Stimulated activated CD4-positive, alpha-beta T cell treated with anti-CD3 and anti-CD28 coated beads, Interleukin-1b, Interleukin-23, amount 100 ng/mL, for 24 hours (primary cell): ENCODE measurements around the gene AK9.
"Not testable (repeated sequence)": the region's sequence is repeated elsewhere in the genome, so short reads cannot be mapped to it uniquely, and the experiment has no call there.

ENCODE experiments used
- DNase-seq, 4 experiments: peaks; one replicate each; pipeline ENCODE4 v3.0.0-alpha.2; 2020; ENCODE audit warnings: low read depth in 4 of 4, low spot score in 1 of 4

Gene AK9

DNA sequence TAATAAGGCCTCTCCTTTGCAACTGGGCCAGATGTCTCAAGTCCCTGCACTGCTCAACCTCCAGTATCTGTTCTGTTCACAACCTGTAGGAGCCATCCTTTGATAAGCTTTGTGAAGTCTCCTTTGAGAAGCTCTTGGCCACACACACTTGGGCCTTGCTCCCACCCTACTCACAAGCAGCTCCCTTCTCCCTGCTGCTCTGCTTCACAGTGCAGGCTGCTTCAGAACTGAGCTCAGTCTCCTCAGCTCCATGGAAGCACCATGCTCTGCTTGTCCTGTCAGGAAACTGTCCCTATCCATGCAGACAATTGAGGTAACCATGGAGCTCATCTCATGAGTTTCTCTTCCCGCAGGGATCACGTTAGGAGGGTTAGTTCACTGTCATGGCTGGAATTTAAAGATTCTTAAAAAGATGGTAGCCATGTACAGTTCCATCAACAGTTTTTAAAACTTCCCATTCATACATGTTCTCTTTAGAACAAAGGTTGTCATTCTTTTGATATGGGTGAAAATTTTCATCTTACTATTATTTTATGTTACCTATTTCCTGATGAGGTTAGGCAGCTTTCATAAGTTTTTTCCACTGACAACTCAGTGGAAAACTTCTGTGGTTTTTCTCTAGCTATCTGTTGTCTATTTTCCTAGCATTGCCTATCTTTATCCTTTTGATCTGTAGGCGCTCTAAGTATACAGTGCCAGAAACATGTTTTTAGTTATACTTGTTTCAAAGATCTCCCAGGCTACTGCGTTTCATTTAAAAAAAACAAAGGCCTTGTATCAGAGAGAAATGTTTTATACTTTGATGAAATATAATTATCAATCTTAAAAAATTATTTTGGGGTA is 62.6 kb downstream of the AK9 start:
- no peak for DNase-seq

DNA sequence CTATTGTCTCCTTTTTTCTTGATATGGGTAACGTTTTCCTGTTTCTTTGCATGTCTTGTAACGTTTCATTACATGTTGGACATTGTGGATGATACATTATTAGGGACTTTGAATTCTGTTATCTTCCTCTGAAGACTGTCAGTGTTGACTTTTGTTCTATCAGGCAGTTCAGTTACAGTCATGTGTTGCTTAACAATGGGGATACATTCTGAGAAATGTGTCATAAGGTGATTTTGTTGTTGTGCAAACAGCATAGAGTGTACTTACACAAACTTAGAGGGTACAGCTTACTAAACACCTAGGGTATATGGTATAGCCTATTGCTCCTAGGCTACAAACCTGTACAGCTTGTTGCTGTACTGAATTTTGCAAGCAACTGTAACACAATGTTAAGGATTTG is 64.7 kb downstream of the AK9 start:
- DNase-seq = no peak

DNA sequence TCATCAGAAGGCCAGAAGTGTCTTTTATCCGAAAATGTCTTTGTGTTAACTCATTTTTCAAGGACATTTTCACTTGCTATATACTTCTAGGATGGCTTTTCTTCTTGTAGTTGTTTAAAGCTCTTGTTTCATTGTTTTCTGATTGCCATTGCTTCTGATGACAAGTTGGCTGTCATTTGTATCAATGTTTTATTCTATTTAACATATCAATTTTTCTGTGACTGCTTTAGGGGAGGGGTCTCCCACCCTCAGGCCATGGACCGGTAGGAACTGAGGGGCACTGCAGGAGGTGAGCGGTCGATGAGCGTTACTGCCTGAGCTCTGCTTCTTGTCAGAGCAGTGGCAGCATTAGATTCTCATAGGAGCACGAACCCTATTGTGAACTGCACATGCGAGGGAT is 65.8 kb downstream of the AK9 start:
- no peak for DNase-seq

GRCh38 chr6:109623288-109623687 is 67.7 kb downstream of the AK9 start:
- no peak for DNase-seq

DNA sequence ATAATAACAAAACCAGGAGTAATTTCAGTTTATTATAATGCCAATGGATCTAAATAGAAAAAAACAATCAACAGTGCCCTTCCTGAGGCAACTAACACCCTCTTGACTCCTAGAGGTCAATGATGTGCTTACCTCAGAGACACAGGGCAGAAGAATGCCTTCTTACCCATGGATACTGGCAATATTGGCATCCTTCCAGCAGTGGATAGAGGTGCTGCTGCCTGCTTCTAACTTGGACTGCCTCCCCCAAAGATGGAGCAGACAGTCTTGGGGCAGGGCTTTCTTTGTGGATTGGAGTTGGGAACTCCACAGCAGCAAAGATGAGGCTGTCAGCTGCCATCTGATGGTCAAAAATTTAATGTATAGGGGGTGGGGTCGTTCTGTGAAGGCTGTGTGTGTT is 78.7 kb downstream of the AK9 start:
- DNase-seq = no peak

DNA sequence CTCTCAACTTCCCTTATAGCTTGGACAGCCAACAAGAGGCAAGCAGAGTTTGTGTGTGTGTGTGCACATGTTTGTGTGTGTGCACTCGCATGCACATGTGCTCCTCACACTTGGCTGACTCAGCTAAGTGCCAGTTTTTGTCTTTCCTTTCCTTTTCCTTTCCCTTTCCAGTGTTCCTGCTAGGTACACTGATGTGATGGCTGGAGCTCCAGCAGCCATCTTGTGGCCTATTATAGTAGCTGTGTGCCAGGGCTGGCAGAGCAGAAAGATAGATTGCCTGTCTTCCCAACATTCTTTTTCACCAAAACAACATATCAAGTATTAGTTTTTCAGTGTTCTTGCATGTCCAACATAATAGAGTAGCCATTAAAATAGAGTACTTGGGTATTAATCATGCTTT is 79.5 kb downstream of the AK9 start:
- no peak for DNase-seq

- DNase-seq = no peak
Measured at GRCh38 chr6:109610590-109610989, 80.4 kb downstream of the AK9 start.

- no peak for DNase-seq
Measured at GRCh38 chr6:109609737-109610136, 81.3 kb downstream of the AK9 start.

GRCh38 chr6:109606359-109606758 is 84.6 kb downstream of the AK9 start:
- no peak for DNase-seq

DNA sequence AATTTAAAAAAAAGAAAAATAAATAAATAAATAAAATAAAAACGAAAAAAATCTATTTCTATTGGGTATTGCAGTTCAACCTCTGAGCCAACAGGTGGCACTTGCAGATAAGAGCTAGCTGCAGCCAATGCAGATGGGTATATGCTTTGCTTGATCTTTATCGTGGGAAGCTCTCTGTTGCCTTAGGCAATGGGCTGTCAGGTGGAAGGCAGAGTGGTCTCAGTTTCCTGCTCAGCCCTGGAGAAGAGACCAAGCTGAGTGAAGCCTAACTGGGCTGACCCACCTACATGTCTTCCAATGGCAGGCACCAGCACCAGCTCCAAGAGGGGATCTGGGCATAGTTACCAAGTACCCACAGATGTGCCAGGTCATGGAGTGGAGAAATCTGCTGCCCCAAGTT is 95.0 kb downstream of the AK9 start:
- DNase-seq = peak in 1 of 4 experiments; percentile 2

DNA sequence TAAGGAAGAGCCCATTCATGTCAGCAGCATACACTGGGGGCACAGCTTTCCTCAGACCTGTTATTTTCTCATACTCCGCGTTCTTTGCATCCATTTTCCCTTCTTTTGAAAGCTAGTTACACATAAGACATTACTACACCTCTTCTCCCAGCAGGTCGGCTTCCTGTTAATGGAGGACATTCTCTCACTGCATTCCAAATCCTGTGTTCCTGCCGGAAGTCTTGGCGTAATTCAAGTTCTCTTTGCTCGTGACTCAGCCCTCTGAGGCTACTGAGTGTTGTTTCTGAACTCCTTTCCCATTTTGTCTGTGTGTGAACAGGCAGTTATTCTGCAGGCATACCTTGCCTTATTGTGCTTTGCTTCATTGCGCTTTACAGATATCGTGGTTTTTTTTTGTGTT is 110.5 kb downstream of the AK9 start:
- no peak for DNase-seq

- DNase-seq = no peak
Measured at GRCh38 chr6:109579361-109579760, 111.6 kb downstream of the AK9 start.

GRCh38 chr6:109569901-109570300 is 121.1 kb downstream of the AK9 start:
- DNase-seq = not testable (repeated sequence)

DNA sequence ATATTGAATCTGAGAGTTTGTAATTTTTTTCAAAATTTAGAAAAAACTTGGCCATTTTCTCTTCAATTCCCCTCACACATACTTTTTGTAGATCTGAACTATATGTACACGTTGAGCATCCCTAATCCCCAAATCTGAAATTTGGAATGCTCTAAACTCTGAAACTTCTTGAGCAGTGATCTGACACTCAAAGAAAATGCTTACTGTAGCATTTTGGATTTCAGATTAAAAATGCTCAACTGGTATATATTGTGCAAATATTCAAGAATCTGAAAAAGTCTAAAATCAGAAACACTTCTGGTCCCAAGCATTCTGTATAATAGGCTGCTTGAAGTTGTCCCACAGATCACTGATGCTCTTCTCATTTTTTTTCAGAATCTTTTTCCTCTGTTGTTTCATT is 129.2 kb downstream of the AK9 start:
- DNase-seq = no peak

DNA sequence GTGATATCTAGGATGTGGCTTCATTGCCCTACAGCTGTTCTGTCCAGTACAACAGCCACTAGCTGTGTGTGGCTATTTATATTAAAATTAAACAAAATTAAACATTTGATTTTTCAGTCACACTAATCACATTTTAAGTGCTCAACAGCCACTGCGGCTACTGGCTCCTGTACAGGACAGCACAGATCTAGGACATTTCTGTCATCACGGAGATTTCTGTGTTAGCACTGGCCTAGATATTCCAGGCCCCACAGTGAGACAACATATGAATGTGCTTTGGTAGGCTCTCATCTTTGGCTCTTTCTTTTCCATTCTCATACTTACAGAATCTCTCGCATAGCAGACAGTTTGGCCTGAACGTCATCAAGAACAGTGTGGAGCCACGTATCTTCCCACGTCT is 159.6 kb downstream of the AK9 start:
- DNase-seq = no peak

- no peak for DNase-seq
Measured at GRCh38 chr6:109527989-109528388, 163.0 kb downstream of the AK9 start.

DNA sequence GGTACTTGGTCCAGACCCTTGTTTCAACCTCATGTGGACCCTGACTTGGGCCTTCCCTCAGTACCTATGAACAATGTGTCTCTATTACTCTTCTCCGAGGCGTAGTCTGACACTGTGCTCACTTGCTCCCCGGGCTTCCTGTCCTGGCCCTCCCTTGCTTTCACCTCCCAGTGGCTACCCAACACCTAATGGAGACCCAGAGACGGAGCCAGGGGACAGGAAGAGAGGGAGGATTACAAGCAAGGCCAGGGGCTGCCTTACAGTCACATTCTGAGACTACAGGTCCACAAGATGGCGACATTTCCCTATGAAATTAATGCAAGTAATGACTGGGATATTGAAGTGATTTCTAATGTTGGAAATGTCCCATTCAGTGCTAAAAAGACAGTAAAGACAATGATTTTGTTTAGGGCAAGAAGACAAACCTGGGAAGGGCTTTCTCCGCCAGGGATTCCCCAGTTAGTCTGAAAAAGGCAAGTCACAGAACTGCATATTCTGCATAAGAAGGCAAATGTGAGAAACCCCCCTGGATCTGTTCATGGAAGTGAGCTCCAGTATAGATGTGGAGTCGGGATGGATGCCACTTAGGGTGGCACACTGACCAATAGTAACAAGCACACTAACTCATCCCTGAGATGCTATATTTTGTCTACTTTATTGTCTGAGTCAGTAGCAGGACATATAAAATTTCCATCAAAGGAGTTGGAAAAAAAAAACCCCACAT is 163.9 kb downstream of the AK9 start:
- peak; percentile 12 to 27 (median 22) for DNase-seq

- no peak for DNase-seq
Measured at GRCh38 chr6:109524129-109524528, 166.9 kb downstream of the AK9 start.

DNA sequence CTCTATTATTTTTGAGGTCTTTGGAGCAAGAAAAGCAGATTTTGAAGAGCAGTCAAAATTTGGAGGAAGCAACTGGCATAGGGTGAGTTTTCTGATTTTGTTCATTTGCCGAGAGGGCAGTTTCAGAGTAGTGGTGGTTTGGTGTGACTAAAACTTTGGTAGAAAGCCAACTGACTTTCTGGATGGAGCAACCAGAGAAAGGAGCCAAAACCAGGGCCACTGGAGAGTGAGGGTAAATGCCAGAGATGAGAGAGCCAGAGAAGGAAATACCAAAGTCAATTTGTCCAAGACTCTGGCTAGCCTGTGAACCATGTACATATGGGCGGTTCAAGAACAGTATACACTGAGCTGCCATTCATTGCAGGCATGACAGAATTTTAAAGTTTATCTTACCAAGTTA is 167.5 kb downstream of the AK9 start:
- DNase-seq = no peak

- no peak for DNase-seq
Measured at GRCh38 chr6:109521080-109521479, 169.9 kb downstream of the AK9 start.

DNA sequence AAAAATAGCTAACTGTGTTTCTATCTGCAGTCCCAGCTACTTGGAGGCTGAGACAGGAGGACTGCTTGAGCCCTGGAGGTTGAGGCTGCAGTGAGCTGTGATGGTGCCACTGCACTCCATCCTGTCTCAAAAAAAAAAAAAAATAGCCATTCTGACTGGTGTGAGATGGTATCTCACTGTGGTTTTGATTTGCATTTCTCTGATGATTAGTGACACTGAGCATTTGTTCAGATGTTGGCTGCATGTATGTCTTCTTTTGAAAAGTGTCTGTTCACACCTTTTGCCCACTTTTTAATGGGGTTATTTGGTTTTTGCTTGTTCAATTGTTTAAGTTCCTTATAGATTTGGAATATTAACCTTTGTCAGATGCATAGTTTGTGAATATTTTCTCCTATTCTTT is 171.4 kb downstream of the AK9 start:
- not testable (repeated sequence) for DNase-seq

- no peak for DNase-seq
Measured at GRCh38 chr6:109516929-109517328, 174.1 kb downstream of the AK9 start.
